Measurements from ENCODE around the gene SVEP1. TPM values are rescaled to one million over a fixed set of nuclear protein-coding genes. Genes with fewer than 3 reads are reported as not detected.

Gene SVEP1
- total RNA-seq, 2 experiments from 2014 or later = not detected

DNA sequence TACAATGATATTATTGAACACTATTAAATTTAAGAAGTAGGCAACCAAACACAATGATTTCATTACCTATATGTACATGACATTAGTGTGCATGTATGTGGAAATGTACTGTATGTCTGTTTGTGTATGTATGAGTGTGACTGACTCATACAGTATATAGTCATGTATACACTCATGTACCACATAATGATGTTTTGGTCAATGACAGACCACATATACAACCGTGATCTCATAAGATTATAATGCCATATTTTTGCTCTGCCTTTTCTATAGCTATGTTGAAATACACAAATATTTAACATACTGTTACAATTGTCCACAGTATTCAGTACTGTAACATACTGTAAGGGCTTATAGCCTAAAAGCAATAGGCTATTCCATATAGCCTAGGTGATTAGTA is 19.7 kb downstream of the SVEP1 start:
- CTCF ChIA-PET (ENCODE audit: unreplicated experiment) = no interaction called here

DNA sequence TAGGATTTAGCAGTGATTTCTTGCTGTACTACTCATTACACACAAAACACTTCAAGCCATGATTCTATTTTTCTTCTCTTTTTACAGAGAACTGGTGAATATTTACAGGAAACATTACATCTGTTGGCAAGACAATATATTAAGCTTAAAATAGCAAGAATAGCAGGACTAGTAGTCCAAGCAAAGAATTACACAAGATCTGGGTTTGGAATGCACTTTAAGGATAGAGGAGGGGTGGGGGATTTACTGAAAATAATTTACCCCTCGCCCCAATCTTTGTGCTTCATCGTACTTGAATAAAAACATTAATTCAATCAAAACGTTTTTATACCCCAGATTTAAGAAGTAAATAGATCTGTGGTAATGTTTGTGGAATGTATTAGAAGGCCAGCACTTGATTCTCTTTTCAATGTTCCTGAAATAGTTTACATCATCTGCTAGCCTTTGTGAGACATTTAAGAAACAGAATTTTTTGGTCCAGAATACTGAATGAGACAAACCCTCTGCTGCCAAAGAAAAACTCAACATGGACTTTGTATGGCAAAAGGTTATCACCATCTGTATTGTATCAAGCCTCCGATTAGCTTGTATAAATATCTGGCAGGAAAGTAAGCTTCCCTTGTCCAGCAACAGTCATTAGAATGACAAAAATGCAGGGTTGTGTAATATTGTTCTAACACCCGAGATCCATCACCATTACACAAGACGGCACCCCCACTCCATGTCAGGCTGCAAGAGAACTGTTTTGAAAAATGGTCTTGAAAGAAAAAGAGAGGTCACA is 23.8 kb downstream of the SVEP1 start:
- no peaks in the 10 kb centered on the region for H3K9me3 ChIP-seq (ENCODE audit: low read length)
- H3K36me3 ChIP-seq (ENCODE audit: insufficient read depth, low read length) = no peaks in the 10 kb centered on the region
- H3K4me2 ChIP-seq (ENCODE audit: low read length) = no peak overlapping the region
- H3K4me3 ChIP-seq (ENCODE audit: low read depth, low read length, poor library complexity, severe bottlenecking) = no peak overlapping the region
- TF ChIP-seq, protein P1, sequence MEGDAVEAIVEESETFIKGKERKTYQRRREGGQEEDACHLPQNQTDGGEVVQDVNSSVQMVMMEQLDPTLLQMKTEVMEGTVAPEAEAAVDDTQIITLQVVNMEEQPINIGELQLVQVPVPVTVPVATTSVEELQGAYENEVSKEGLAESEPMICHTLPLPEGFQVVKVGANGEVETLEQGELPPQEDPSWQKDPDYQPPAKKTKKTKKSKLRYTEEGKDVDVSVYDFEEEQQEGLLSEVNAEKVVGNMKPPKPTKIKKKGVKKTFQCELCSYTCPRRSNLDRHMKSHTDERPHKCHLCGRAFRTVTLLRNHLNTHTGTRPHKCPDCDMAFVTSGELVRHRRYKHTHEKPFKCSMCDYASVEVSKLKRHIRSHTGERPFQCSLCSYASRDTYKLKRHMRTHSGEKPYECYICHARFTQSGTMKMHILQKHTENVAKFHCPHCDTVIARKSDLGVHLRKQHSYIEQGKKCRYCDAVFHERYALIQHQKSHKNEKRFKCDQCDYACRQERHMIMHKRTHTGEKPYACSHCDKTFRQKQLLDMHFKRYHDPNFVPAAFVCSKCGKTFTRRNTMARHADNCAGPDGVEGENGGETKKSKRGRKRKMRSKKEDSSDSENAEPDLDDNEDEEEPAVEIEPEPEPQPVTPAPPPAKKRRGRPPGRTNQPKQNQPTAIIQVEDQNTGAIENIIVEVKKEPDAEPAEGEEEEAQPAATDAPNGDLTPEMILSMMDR (conservative IDR thresholded peaks at IDR 0.05; ENCODE audit: low read length) = no peak
- no peak for TF ChIP-seq EZH2phosphoT487 (IDR thresholded peaks at IDR 0.05; ENCODE audit: borderline replicate concordance, low read depth, low read length)
- no TSS peak for BruUV-seq (replicated peaks)
- no peaks in the 10 kb centered on the region for H3K9me2 ChIP-seq (ENCODE audit: insufficient read depth, low read length)
- no peaks in the 10 kb centered on the region for H3K4me1 ChIP-seq (ENCODE audit: insufficient read depth, low read length, poor library complexity, severe bottlenecking)
- no peaks in the 10 kb centered on the region for H3K79me2 ChIP-seq (ENCODE audit: insufficient read depth, low read depth, low read length)
- intact Hi-C loops (cut with micrococcal nuclease; ENCODE audit: unreplicated experiment) = no loop called here
- H2AFZ ChIP-seq (ENCODE audit: low read length) = no peak overlapping the region
- CTCF ChIA-PET (ENCODE audit: unreplicated experiment) = interaction anchor here (0.5 kb wide), 1 partner anchor 299 kb away, joined by 11 read pairs; the partner anchor contains the start of gene TXN
- no peaks in the 10 kb centered on the region for H4K20me1 ChIP-seq (ENCODE audit: insufficient read depth, low read length)
- POLR2A ChIA-PET = no interaction called here
- no peak for DNase-seq (ENCODE audit: low spot score)
- no peak overlapping the region for H3K27ac ChIP-seq (ENCODE audit: low read depth, low read length, poor library complexity, severe bottlenecking)

More for the DNA sequence above, 19.7 kb downstream of the SVEP1 start:
- TF ChIP-seq EZH2phosphoT487 (IDR thresholded peaks at IDR 0.05; ENCODE audit: borderline replicate concordance, low read depth, low read length) = no peak
- TF ChIP-seq, protein P1 (conservative IDR thresholded peaks at IDR 0.05; ENCODE audit: low read length) = no peak
- Histone ChIP-seq H3K4me1 (ENCODE audit: insufficient read depth, low read length, poor library complexity, severe bottlenecking) (no peaks in the 10 kb centered on the region), H3K9me2 (ENCODE audit: insufficient read depth, low read length) (no peaks in the 10 kb centered on the region), H3K9me3 (ENCODE audit: low read length) (no peaks in the 10 kb centered on the region), H3K27ac (ENCODE audit: low read depth, low read length, poor library complexity, severe bottlenecking) (no peak overlapping the region), H3K79me2 (ENCODE audit: insufficient read depth, low read depth, low read length) (no peaks in the 10 kb centered on the region), H3K36me3 (ENCODE audit: insufficient read depth, low read length) (no peaks in the 10 kb centered on the region), H2AFZ (ENCODE audit: low read length) (no peak overlapping the region), H4K20me1 (ENCODE audit: insufficient read depth, low read length) (no peaks in the 10 kb centered on the region), H3K4me3 (ENCODE audit: low read depth, low read length, poor library complexity, severe bottlenecking) (no peak overlapping the region), H3K4me2 (ENCODE audit: low read length) (no peak overlapping the region)
- intact Hi-C loops (cut with micrococcal nuclease; ENCODE audit: unreplicated experiment) = no loop called here
- no peak for DNase-seq (ENCODE audit: low spot score)
- POLR2A ChIA-PET = no interaction called here
- BruUV-seq (replicated peaks) = no TSS peak

DNA sequence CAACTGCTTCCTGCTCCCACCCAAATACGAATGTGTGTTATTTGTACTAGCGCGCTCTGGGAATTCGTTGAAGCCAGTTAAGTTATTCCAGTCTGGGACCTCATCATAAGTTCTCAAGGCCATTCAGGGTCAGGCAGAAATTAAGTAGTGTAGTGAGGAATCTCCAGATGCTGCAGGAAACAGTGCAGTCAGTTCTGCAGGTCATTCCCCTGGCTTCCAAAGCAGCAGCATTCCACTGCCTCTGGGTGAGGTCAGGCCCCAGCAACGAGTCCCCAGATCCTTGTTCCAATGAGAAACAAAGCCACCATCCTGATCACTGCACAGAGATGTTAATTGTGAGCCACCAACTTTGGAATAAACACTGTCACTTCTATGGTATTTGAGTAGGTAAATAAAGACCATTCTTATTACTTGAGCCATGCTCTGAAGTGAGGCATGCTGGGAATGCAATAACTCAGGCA is 33.1 kb downstream of the SVEP1 start:
- no peak for DNase-seq (ENCODE audit: low spot score)
- ChIA-PET CTCF (ENCODE audit: unreplicated experiment) (no interaction called here), POLR2A (no interaction called here)
- no peaks in the 10 kb centered on the region for H3K9me2 ChIP-seq (ENCODE audit: insufficient read depth, low read length)
- no peaks in the 10 kb centered on the region for H3K9me3 ChIP-seq (ENCODE audit: low read length)
- no peaks in the 10 kb centered on the region for H3K36me3 ChIP-seq (ENCODE audit: insufficient read depth, low read length)
- no TSS peak for BruUV-seq (replicated peaks)
- no peaks in the 10 kb centered on the region for H4K20me1 ChIP-seq (ENCODE audit: insufficient read depth, low read length)
- no peak overlapping the region for H3K4me3 ChIP-seq (ENCODE audit: low read depth, low read length, poor library complexity, severe bottlenecking)
- no peaks in the 10 kb centered on the region for H3K4me1 ChIP-seq (ENCODE audit: insufficient read depth, low read length, poor library complexity, severe bottlenecking)
- H3K79me2 ChIP-seq (ENCODE audit: insufficient read depth, low read depth, low read length) = no peaks in the 10 kb centered on the region
- no peak overlapping the region for H3K27ac ChIP-seq (ENCODE audit: low read depth, low read length, poor library complexity, severe bottlenecking)
- no peak overlapping the region for H2AFZ ChIP-seq (ENCODE audit: low read length)
- intact Hi-C loops (cut with micrococcal nuclease; ENCODE audit: unreplicated experiment) = no loop called here
- H3K4me2 ChIP-seq (ENCODE audit: low read length) = no peak overlapping the region
- no peak for TF ChIP-seq EZH2phosphoT487 (IDR thresholded peaks at IDR 0.05; ENCODE audit: borderline replicate concordance, low read depth, low read length)
- TF ChIP-seq, protein P1 (conservative IDR thresholded peaks at IDR 0.05; ENCODE audit: low read length) = no peak
